NCI-H1436 treated with DMSO at 0.1 percent for 48 hours (cell line): ENCODE results near the gene CYP19A1.
"Not testable (repeated sequence)": the region's sequence is repeated elsewhere in the genome, so short reads cannot be mapped to it uniquely, and the experiment has no call there.

Source experiments
- DNase-seq: peaks from one replicate; lab custom pipeline; 2025; lab: John Stamatoyannopoulos, UW

The CYP19A1 gene

GRCh38 chr15:51261113-51261512, 77.3 kb downstream of the CYP19A1 start:
- not testable (repeated sequence) for DNase-seq

- no peak for DNase-seq
These were observed 78.2 kb downstream of the CYP19A1 start for GRCh38 chr15:51260202-51260601.

GRCh38 chr15:51255533-51255932, 82.9 kb downstream of the CYP19A1 start:
- no peak for DNase-seq

GRCh38 chr15:51253366-51253765, 85.0 kb downstream of the CYP19A1 start:
- DNase-seq = no peak

- no peak for DNase-seq
These were observed 85.7 kb downstream of the CYP19A1 start for GRCh38 chr15:51252671-51253070.

GRCh38 chr15:51251556-51251955, 86.8 kb downstream of the CYP19A1 start:
- no peak for DNase-seq

GRCh38 chr15:51250217-51251011, 88.0 kb downstream of the CYP19A1 start:
- DNase-seq = no peak

- no peak for DNase-seq
These were observed 92.8 kb downstream of the CYP19A1 start for GRCh38 chr15:51245628-51246027.

- DNase-seq = no peak
These were observed 94.0 kb downstream of the CYP19A1 start for GRCh38 chr15:51244423-51244869.

- no peak for DNase-seq
These were observed 94.6 kb downstream of the CYP19A1 start for GRCh38 chr15:51243774-51244173.

GRCh38 chr15:51240066-51240465, 98.3 kb downstream of the CYP19A1 start:
- DNase-seq = no peak

GRCh38 chr15:51237816-51238215, 100.6 kb downstream of the CYP19A1 start:
- DNase-seq = no peak

- peak; percentile 44 for DNase-seq
These were observed 104.0 kb downstream of the CYP19A1 start for GRCh38 chr15:51234176-51234927.

- no peak for DNase-seq
These were observed 105.8 kb downstream of the CYP19A1 start for GRCh38 chr15:51232581-51232980.

- no peak for DNase-seq
These were observed 108.5 kb downstream of the CYP19A1 start for GRCh38 chr15:51229907-51230330.

GRCh38 chr15:51227940-51228732, 110.3 kb downstream of the CYP19A1 start:
- DNase-seq = no peak

GRCh38 chr15:51226576-51227210, 111.7 kb downstream of the CYP19A1 start:
- DNase-seq = no peak

GRCh38 chr15:51224428-51224827, 114.0 kb downstream of the CYP19A1 start:
- no peak for DNase-seq

- DNase-seq = no peak
These were observed 114.6 kb downstream of the CYP19A1 start for GRCh38 chr15:51223771-51224229.

GRCh38 chr15:51218299-51218938, 120.0 kb downstream of the CYP19A1 start:
- DNase-seq = no peak

GRCh38 chr15:51212909-51213308, 125.5 kb downstream of the CYP19A1 start:
- DNase-seq = no peak
